GM20000 (cell line): ENCODE results near the gene PARN.

Experiments
- DNase-seq: peaks from one replicate; pipeline ENCODE4 v3.0.0; 2012; ENCODE audit warnings: low spot score
- CTCF ChIP-seq: IDR thresholded peaks from 2 replicates; pipeline ENCODE4 v1.5.1; 2012; ENCODE audit warnings: mild to moderate bottlenecking, control low read depth; ENCODE audit errors: extremely low read depth, missing control alignments

PARN gene

DNA sequence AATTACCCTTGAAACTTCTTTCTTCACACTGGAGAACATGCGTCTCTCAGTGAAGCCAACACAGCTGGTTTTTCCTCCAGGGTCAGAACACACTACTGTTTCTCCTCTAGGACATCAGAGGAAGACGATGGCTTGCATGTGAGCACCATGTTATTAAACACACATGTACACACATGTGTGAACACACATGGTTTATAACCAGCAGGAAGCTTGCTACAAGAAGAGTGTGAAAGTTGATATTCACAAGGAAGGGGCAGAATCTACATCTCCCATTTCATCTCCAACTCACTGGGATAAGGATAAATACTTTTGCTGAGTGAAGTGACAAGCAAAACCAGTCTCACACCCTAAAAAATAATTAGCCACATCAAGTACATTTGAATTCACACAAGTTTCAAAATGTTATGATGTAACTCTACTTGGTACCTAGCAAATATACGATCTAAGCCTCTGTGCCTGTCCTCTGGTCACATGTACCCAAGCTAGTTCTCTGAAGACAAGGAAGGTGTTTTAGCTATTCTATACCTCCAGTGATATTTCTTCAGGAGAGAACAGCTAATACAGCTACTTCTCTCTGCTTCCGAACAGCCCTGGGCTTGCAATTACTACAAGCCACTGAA lies 127.7 kb downstream of the PARN start:
- TF ChIP-seq CTCF = no peak
- no peak for DNase-seq

- DNase-seq = no peak
Measured at GRCh38 chr16:14501331-14502255, 128.5 kb downstream of the PARN start.

DNA sequence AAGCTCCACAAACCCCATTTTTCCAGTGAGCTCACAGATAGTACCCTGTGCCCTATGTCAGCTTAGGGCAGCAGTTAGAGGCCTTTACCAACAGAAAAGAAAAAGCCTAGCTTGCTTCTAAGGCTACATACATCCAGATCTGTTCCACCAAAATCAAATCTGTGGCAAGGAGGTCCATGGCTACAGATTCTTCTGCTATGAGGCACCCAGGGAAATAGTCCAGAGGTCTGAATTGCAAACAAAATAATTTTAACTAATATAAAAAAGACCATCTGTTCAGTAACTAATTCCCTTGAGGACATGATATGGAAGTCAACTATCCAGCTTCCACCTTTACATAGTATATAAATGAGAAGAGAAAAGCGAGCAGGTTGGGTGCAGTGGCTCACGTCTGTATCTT lies 129.3 kb downstream of the PARN start:
- no peak for DNase-seq
- TF ChIP-seq CTCF = no peak

More at GRCh38 chr16:14501331-14502255, 128.5 kb downstream of the PARN start:
- TF ChIP-seq CTCF = no peak

DNA sequence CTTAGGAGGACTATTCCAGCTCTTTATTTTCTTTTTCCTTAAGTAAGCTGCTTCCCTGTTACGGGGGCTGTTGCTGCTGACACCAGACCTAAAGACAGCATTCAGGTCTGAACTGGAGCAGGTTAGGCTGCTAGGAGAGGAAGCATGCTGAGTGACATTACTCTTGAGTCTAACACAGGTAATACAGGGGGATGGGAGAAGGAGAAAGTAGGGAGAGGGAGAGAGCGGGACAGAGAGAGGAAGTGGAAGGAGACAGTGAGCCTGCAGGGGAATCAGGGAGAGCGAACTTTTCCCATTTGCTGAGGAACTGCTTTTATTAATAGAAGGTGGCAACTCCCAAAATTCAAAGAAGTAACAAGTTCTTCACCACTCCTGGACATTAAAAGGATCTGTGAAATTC lies 130.9 kb downstream of the PARN start:
- no peak for DNase-seq
- no peak for TF ChIP-seq CTCF

DNA sequence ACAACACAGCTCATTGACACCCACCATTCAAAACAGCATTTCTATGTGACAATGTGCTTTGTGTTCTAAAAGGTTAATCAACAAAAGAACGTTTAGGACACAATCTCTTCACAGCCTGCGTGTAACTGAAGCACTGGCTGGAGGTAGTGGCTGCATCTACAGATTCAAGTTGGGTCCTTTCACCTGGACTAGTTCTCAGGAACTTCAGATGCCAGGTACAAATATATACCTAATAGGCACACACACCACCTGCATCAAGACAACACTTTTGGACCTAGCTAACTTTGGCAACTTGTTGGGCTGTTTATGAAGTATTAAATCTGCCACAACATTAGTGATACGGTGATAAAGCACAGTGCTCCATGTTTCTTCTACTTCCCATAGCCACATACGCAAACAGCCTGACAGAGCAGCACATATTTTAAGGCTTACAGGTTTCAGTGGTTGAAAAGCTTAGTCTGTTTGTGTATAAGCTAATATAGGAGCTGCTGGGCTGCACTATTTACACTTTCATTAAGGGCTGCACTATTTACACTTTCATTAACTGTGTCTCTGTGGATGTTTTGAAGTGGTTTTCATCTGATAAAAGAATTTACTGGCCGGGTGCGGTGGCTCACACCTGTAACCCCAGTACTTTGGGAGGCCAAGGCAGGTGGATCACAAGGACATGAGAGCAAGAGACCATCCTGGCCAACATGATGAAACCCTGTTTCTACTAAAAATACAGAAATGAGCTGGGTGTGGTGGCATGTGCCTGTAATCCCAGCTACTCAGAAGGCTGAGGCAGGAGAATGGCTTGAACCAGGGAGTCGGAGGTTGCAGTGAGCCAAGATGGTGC lies 132.6 kb downstream of the PARN start:
- no peak for TF ChIP-seq CTCF
- DNase-seq = no peak

- TF ChIP-seq CTCF = no peak
- DNase-seq = no peak
Measured at GRCh38 chr16:14496786-14497185, 133.3 kb downstream of the PARN start.
